GF-D8 (cell line): Measurements from ENCODE around the gene OSCP1.

Experiments
- DNase-seq: peaks from one replicate; lab custom pipeline; 2025; lab: John Stamatoyannopoulos, UW

Gene OSCP1

GRCh38 chr1:36382669-36383068 lies 67.6 kb downstream of the OSCP1 start:
- DNase-seq, result no peak

- no peak for DNase-seq
Measured at GRCh38 chr1:36382231-36382630, 68.0 kb downstream of the OSCP1 start.

DNA sequence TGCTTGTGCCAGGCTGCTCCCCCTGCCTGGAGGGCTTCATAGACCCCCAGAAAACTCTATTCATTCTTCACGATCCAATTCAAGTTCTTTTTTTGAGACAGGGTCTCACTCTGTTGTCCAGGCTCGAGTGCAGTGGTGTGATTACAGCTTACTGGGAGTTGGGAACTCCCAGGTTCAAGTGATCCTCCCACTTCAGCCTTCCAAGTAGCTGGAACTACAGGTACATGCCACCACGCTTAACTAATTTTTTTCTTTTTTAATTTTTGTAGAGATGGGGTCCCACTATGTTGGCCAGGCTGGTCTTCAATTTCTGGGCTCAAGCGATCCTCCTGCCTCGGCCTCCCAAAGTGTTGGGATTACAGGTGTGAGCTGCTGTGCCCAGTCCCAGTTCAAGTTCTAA lies 68.8 kb downstream of the OSCP1 start:
- no peak for DNase-seq

DNA sequence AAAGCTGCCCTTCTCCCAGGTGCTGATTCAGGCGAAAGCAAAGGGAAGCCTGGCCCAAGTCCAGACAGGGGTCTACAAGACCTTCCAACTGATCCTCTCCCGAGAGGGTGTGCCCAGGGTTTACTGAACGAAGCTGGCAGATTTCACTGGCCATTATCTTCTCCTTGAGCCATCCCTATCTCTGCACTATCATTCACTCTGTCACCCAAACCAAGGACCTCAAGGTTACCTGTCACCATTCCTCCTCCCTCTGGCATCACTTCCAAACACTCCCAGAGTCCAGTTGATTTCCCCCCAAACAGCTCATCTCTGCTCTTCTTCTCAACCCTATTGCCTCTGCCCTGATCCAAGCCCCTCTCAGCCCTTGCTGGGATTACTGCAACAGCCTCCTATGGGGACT lies 69.5 kb downstream of the OSCP1 start:
- no peak for DNase-seq

DNA sequence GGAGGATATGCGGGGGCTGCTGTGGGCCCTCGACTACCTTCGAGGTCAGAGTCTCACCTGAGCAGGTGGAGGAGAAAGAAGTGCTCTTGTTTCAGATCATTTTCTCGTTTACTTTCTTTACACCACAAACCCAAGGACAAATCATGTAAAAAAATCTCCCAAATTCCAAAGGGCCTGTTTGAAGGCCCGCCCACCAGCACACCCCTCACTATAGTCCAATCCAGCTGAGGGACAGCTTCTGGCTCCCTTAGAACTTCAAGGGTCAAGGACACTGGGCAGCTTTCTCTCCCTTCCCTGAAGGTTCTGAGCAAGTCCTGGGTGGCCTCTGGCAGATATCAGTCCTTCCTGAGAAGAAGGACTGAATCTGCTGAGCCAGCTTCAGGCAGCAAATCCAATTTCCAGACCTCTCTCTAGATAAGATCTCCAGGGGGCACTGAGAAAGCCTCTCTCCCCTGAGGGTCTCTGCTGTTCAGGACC lies 70.1 kb downstream of the OSCP1 start:
- DNase-seq, result no peak

- no peak for DNase-seq
Measured at GRCh38 chr1:36377791-36378492, 72.3 kb downstream of the OSCP1 start.

- DNase-seq, result no peak
Measured at GRCh38 chr1:36372617-36373016, 77.6 kb downstream of the OSCP1 start.

DNA sequence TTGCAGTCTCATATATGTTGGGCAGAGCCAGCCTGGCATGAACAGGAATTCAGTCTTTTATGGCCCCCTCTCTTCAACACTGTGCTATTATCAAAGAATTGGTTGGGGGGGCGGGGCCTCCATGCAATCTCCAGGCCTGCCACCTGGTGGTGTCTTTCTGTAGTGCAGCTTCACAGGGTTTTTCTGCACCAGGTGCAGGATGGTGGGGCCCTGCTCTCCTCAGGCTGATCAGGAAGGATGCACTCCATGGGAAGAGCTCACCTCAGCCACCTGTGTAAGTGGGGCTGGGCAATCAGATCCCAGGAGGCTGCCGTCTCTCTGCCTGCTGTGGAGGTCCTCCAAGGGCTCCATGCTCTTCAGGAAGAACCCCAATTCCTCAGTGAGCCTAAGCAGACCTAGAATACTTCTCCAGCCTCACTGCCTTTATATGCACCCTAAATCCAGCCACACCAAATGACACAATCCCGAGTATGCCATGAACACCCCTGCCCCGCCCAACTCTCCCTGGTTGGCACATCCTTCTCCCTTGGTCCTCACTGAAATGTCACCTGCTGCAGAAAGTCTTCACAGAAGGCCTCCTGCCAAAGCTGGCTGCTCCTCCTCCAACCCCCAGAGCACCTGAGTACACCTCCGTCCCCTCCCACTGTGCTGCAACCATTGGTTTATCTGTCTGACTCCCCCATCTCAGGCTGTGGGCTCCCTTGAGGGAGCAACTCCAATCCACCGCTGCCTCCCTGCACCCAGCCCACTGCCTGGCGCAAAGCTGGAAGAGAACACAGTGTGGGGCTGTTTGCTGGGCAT lies 81.0 kb downstream of the OSCP1 start:
- DNase-seq, result peak; percentile 3
